Measurements from ENCODE around the gene SLC22A17.

DNA sequence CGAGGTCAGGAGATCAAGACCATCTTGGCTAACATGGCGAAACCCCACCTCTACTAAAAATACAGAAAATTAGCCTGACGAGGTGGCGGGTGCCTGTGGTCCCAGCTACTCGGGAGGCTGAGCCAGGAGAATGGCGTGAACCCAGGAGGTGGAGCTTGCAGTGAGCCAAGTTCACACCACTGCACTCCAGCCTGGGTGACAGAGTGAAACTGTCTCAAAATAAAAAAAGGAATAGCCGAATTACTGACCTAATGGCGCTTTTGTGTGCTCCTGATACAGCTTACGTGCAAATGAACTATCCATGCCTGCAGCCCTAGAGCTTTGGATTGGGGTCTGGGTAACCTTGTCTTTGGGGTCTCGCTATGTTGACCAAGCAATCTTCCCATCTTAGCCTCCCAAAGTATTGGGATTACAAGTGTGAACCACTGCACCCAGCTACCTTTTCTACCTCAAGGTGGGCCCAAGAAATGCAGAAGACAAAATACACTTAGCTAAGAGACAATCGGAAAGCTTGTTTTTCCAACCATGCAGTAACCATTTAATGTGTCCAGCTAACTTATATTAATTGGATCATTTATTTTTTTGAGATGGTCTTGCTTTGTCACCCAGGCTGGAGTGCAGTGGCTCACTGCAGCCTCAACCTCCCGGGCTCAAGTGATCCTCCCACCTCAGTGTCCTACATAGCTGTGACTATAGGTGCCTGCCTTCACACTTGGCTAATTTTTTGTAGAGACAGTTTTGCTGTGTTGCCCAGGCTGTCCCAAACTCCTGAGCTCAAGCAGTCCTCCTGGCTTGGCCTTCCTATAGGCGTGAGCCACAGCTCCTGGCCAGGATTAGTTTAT is 26.0 kb downstream of the SLC22A17 start:
- TF ChIP-seq, protein P1, sequence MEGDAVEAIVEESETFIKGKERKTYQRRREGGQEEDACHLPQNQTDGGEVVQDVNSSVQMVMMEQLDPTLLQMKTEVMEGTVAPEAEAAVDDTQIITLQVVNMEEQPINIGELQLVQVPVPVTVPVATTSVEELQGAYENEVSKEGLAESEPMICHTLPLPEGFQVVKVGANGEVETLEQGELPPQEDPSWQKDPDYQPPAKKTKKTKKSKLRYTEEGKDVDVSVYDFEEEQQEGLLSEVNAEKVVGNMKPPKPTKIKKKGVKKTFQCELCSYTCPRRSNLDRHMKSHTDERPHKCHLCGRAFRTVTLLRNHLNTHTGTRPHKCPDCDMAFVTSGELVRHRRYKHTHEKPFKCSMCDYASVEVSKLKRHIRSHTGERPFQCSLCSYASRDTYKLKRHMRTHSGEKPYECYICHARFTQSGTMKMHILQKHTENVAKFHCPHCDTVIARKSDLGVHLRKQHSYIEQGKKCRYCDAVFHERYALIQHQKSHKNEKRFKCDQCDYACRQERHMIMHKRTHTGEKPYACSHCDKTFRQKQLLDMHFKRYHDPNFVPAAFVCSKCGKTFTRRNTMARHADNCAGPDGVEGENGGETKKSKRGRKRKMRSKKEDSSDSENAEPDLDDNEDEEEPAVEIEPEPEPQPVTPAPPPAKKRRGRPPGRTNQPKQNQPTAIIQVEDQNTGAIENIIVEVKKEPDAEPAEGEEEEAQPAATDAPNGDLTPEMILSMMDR (IDR thresholded peaks at IDR 0.05): no peak
- TF ChIP-seq EZH2 (IDR thresholded peaks at IDR 0.05): no peak
- TF ChIP-seq EZH2phosphoT487 (IDR thresholded peaks at IDR 0.05): no peak
